Mesenchymal stem cell (in vitro differentiated cells and primary cell): ENCODE results near the gene SIRT7.

Experiments
- DNase-seq: peaks from one replicate; pipeline ENCODE4 v3.0.0-alpha.2; 2013
- H2AFZ ChIP-seq: one replicate; pipeline ENCODE4 v1.6.1; 2013; ENCODE audit warnings: low read depth, mild to moderate bottlenecking, control low read depth, inconsistent platforms, low read length, moderate library complexity
- H2AK5ac ChIP-seq: 2 replicates; pipeline ENCODE4 v1.6.1; 2013; ENCODE audit warnings: low read length, moderate library complexity, mild to moderate bottlenecking, inconsistent platforms; ENCODE audit not compliant: severe bottlenecking
- H2BK120ac ChIP-seq: one replicate; pipeline ENCODE4 v1.6.1; 2013; ENCODE audit warnings: low read depth, mild to moderate bottlenecking, inconsistent platforms, low read length, moderate library complexity
- H2BK12ac ChIP-seq, 2 experiments: one replicate each; pipeline ENCODE4 v1.6.1; 2013; ENCODE audit warnings: inconsistent platforms in 2 of 2, low read length in 2 of 2, mild to moderate bottlenecking in 2 of 2, moderate library complexity in 2 of 2, control low read depth in 1 of 2
- H2BK15ac ChIP-seq: one replicate; pipeline ENCODE4 v1.6.1; 2013; ENCODE audit warnings: mild to moderate bottlenecking, low read depth, inconsistent platforms; ENCODE audit not compliant: poor library complexity, severe bottlenecking
- H2BK5ac ChIP-seq: 2 replicates; pipeline ENCODE4 v1.6.1; 2013; ENCODE audit warnings: low read depth, mild to moderate bottlenecking, low read length, control low read depth, inconsistent platforms; ENCODE audit not compliant: poor library complexity, severe bottlenecking
- H3K14ac ChIP-seq, 2 experiments: one replicate each; pipeline ENCODE4 v1.6.1; 2013; ENCODE audit warnings: inconsistent platforms in 2 of 2, low read length in 2 of 2, control low read depth in 1 of 2, mild to moderate bottlenecking in 1 of 2, moderate library complexity in 1 of 2
- H3K18ac ChIP-seq, 2 experiments: one replicate each; pipeline ENCODE4 v1.6.1; 2013; ENCODE audit warnings: inconsistent platforms in 2 of 2, low read length in 2 of 2, control low read depth in 1 of 2, low read depth in 1 of 2, mild to moderate bottlenecking in 1 of 2
- H3K23ac ChIP-seq, 2 experiments: one replicate each; pipeline ENCODE4 v1.6.1; 2013; ENCODE audit warnings: inconsistent platforms in 2 of 2, low read length in 2 of 2, mild to moderate bottlenecking in 2 of 2, moderate library complexity in 2 of 2, control low read depth in 1 of 2
- H3K27ac ChIP-seq: 2 replicates; pipeline ENCODE4 v1.5.1; 2013; ENCODE audit warnings: mild to moderate bottlenecking, moderate library complexity, low read length, control low read depth, inconsistent platforms; ENCODE audit not compliant: poor library complexity, severe bottlenecking
- H3K27me3 ChIP-seq, 2 experiments: 2 replicates each; pipeline versions ENCODE4 v1.6.1 to v1.7.0; 2013; ENCODE audit warnings: low read length in 2 of 2, mild to moderate bottlenecking in 2 of 2, moderate library complexity in 2 of 2, control low read depth in 1 of 2, inconsistent platforms in 1 of 2; ENCODE audit not compliant: control insufficient read depth in 1 of 2, insufficient read depth in 1 of 2
- H3K36me3 ChIP-seq, 2 experiments: 2 replicates each; pipeline versions ENCODE4 v1.6.1 to v1.7.0; 2013; ENCODE audit warnings: low read length in 2 of 2, control low read depth in 1 of 2, inconsistent platforms in 1 of 2, low read depth in 1 of 2, mild to moderate bottlenecking in 1 of 2; ENCODE audit not compliant: insufficient read depth in 2 of 2, control insufficient read depth in 1 of 2
- H3K4ac ChIP-seq, 2 experiments: one replicate each; pipeline ENCODE4 v1.6.1; 2013; ENCODE audit warnings: inconsistent platforms in 2 of 2, low read length in 2 of 2, mild to moderate bottlenecking in 2 of 2, moderate library complexity in 2 of 2, control low read depth in 1 of 2, low read depth in 1 of 2
- H3K4me1 ChIP-seq: 2 replicates; pipeline ENCODE4 v1.6.1; 2013; ENCODE audit warnings: low read depth, low read length, control low read depth; ENCODE audit not compliant: control insufficient read depth, insufficient read depth
- H3K4me2 ChIP-seq: 2 replicates; pipeline ENCODE4 v1.6.1; 2013; ENCODE audit warnings: low read length, mild to moderate bottlenecking, inconsistent platforms; ENCODE audit not compliant: poor library complexity, severe bottlenecking
- H3K4me3 ChIP-seq, 2 experiments: 2 replicates each; pipeline versions ENCODE4 v1.5.1 to v1.7.0; 2013; ENCODE audit warnings: low read length in 2 of 2, mild to moderate bottlenecking in 2 of 2, control low read depth in 1 of 2, low read depth in 1 of 2; ENCODE audit not compliant: insufficient read depth in 1 of 2
- H3K79me1 ChIP-seq: replicated peaks from 2 replicates; pipeline ENCODE4 v1.6.1; 2013; ENCODE audit warnings: mild to moderate bottlenecking, control low read depth, low read length, inconsistent platforms; ENCODE audit not compliant: poor library complexity, severe bottlenecking
- H3K9ac ChIP-seq: 2 replicates; pipeline ENCODE4 v1.7.0; 2013; ENCODE audit warnings: mild to moderate bottlenecking, low read length, moderate library complexity
- H3K9me3 ChIP-seq: 2 replicates; pipeline ENCODE4 v1.7.0; 2013; ENCODE audit warnings: mild to moderate bottlenecking, low read length; ENCODE audit not compliant: control insufficient read depth
- H4K8ac ChIP-seq: one replicate; pipeline ENCODE4 v1.6.1; 2013; ENCODE audit warnings: inconsistent platforms, mild to moderate bottlenecking, low read length, moderate library complexity
- H4K91ac ChIP-seq: one replicate; pipeline ENCODE4 v1.6.1; 2013; ENCODE audit warnings: mild to moderate bottlenecking, low read length, inconsistent platforms
- WGBS: methylation state at CpG from one replicate; pipeline ENCODE4 v1.1.7; 2013; ENCODE audit warnings: mixed read lengths; 5-methylcytosine and 5-hydroxymethylcytosine counted together

The SIRT7 gene

GRCh38 chr17:81929253-81930141 lies 11.5 kb upstream of the SIRT7 start:
- H2BK15ac ChIP-seq: no peak overlapping the region
- H3K18ac ChIP-seq: no peak overlapping the region
- H2BK120ac ChIP-seq: no peak overlapping the region
- H3K36me3 ChIP-seq: peaks cover 0 to 37% of the 10 kb centered on the region in 2 experiments
- H4K91ac ChIP-seq: no peak overlapping the region
- no peak overlapping the region for H3K4me2 ChIP-seq
- no peak overlapping the region for H2BK12ac ChIP-seq
- H4K8ac ChIP-seq: no peak overlapping the region
- H2AK5ac ChIP-seq: no peak overlapping the region
- H3K27ac ChIP-seq: no peak overlapping the region
- no peak overlapping the region for H3K9ac ChIP-seq
- peaks cover 44% of the 10 kb centered on the region for H3K4me1 ChIP-seq
- no peak for DNase-seq
- H3K27me3 ChIP-seq: peaks cover 0 to 17% of the 10 kb centered on the region in 2 experiments
- 89% methylated on average over 31 of the region's 31 CpGs for WGBS
- no peaks in the 10 kb centered on the region for H3K9me3 ChIP-seq
- H3K79me1 ChIP-seq: peaks cover 10% of the 10 kb centered on the region
- no peak overlapping the region for H2BK5ac ChIP-seq
- H3K14ac ChIP-seq: no peak overlapping the region
- peak overlapping the region in 1 of 2 experiments; percentile 78 for H3K4me3 ChIP-seq
- no peak overlapping the region for H3K4ac ChIP-seq
- no peak overlapping the region for H3K23ac ChIP-seq
- no peak overlapping the region for H2AFZ ChIP-seq

GRCh38 chr17:81928544-81929252 lies 10.7 kb upstream of the SIRT7 start:
- Histone ChIP-seq H3K4me2 (peak overlapping the region; percentile 82), H2BK5ac (no peak overlapping the region), H3K4me1 (peaks cover 51% of the 10 kb centered on the region), H3K27me3 (peaks cover 0 to 17% of the 10 kb centered on the region in 2 experiments), H3K9me3 (no peaks in the 10 kb centered on the region), H3K18ac (peak overlapping the region; percentile 49 to 90), H2BK120ac (peak overlapping the region; percentile 84), H2BK15ac (no peak overlapping the region), H2AFZ (peak overlapping the region; percentile 82), H4K91ac (peak overlapping the region; percentile 77), H3K27ac (no peak overlapping the region), H2AK5ac (peak overlapping the region; percentile 57), H3K23ac (peak overlapping the region in 1 of 2 experiments; percentile 91), H3K36me3 (peaks cover 0 to 29% of the 10 kb centered on the region in 2 experiments), H3K79me1 (peaks cover 10% of the 10 kb centered on the region), H2BK12ac (peak overlapping the region in 1 of 2 experiments; percentile 88), H3K14ac (peak overlapping the region in 1 of 2 experiments; percentile 94), H3K4me3 (peak overlapping the region; percentile 78 to 88), H3K9ac (peak overlapping the region; percentile 79), H3K4ac (peak overlapping the region; percentile 6 to 93), H4K8ac (peak overlapping the region; percentile 70)
- 49% methylated on average over 44 of the region's 44 CpGs for WGBS
- peak; percentile 18 for DNase-seq

DNA sequence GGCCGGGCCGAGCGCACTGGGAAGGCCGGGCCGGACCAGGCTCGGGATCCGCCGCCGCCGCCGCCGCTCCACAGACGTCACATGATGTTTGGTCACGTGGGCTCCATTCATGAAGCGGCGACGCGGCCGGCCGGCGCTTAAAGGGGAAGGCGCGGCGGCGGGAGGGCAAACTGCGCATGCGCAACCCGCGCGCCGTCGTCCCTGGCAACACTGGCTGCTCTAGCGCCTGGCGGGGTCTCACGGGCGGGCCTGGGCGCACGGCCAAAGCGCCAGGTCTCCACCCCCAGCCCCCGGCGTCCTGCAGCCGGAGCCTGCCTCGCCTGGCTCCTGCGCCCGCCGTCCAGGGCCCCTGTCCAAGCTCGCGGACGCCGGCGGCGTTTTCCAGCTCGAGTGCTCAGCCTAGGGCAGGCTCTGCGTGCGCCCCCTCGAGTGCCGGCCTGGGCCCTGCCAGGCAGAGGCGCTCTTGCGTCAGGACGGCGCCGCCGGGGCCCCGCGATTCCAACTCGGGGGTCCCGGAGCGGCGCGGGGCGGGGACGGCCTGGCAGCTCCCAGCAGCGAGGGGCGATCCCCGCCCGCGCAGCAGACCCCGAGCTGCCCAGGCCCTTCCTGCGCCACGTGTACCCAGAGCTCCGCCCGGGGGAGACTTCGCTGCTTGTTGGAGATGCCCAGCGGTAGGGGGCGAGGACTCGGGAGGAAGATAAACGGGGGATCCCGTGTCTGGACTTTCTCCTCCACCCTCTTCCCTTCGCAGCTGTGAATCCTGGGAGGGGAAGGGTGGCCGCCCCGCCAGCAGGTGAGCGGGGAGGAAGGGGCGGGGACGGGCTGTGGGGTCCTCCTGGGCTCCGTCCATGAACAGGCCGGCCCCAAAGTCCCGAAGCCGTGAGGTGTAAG lies 9.9 kb upstream of the SIRT7 start, which contains the start of gene MAFG:
TSS of gene MAFG (minus strand) at position 83 of the 891 bp plus-strand sequence. CDS start 4,550 bp downstream, outside the sequence.
- Histone ChIP-seq H2AK5ac (peak within 1 kb of the TSS; percentile 57), H2BK120ac (peak within 1 kb of the TSS; percentile 90), H3K23ac (peak within 1 kb of the TSS; percentile 24 to 91), H3K18ac (peak within 1 kb of the TSS; percentile 86 to 90), H3K9me3 (no peaks in the 10 kb centered on the region), H3K27ac (peak within 1 kb of the TSS; percentile 91), H3K4ac (peak within 1 kb of the TSS; percentile 42 to 94), H3K9ac (peak within 1 kb of the TSS; percentile 96), H3K36me3 (peaks cover under 1 to 22% of the 10 kb centered on the region in 2 experiments), H3K4me3 (peak within 1 kb of the TSS; percentile 85 to 88), H3K27me3 (peaks cover 0 to 17% of the 10 kb centered on the region in 2 experiments), H3K4me2 (peak within 1 kb of the TSS; percentile 88), H2BK15ac (peak within 1 kb of the TSS; percentile 94), H2BK5ac (peak within 1 kb of the TSS; percentile 94), H4K91ac (peak within 1 kb of the TSS; percentile 77), H4K8ac (peak within 1 kb of the TSS; percentile 70), H3K14ac (peak within 1 kb of the TSS; percentile 65 to 94), H3K4me1 (peaks cover 57% of the 10 kb centered on the region), H2BK12ac (peak within 1 kb of the TSS in 1 of 2 experiments; percentile 88), H3K79me1 (peaks cover 6% of the 10 kb centered on the region), H2AFZ (peak within 1 kb of the TSS; percentile 82)
- peak; percentile 95 for DNase-seq
- WGBS: under 1% methylated on average over 82 of the region's 98 CpGs
